DLD1 (cell line): ENCODE results near the gene OSBPL7.
"Not testable (repeated sequence)": the region's sequence is repeated elsewhere in the genome, so short reads cannot be mapped to it uniquely, and the experiment has no call there.

Experiments
- in situ Hi-C: cut with HindIII; loops from 2 replicates; pipeline ENCODE4 v1.10.0; 2017; ENCODE audit warnings: low sequenced_read_pairs

OSBPL7 gene

DNA sequence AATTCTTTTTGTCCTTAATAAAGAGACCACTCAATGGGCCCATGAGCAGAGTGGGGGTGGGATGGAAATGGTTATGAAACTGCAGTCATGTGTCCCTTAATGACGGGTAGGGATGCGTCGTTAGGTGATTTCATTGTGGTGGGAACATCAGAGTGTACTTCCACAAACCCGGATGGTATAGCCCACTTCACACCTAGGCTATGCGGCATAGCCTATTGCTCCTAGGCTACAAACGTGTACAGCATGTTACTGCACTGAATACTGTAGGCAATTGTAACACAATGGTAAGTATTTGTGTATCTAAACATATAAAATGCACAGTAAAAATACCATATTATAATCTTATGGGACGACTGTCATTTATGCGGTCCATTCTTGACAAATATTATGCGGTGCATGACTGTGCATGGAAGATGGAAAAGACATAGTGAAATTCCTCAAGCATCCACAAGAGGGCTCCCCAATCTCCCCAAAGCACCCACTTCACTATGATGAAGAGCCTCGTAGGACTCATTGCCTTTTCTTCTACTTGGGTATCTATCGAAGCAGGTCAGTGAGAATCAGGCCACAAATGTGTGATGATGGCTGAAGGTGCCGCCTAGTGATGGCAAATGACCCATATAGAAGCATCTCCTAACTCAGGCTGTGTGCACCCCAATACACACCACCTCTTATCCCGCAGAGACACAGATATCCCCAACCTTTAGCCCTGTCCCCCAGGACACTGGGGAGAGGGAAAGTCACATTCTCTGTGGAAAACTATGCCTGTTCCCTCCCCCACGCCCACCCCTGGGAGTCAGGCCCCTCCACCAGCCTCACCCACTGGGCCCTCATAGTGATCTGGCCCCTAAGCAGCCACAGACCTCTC is 45.0 kb downstream of the OSBPL7 start:
- in situ Hi-C loops, result no loop called here

DNA sequence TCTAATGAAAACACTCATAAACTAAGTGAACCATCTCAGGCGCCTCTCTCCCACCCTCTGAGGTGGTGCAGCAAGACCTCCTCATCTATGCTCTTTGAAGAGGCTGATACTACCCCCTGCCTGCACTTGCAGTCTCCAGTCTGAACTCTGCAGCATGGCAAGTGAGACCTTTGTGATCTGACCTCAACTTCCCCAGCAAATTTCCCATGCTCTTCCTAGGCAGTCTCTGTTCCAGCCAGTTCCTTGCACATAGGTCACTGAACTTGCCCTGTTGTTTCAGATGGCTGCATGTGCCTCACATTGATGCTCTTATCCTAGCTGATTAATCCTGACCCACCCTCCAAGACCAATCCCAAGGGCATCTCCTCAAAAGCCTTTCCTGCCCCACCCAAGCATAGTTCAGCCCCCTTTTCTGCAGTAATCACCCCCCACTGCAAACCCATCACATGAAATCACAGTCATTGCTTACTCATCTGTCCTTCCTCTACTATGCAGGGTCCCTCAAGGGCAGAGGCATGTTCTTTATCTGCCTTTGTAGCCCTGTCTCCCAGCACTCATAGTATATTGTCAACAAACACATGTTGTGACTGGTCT is 46.5 kb downstream of the OSBPL7 start:
- in situ Hi-C loops, result no loop called here

DNA sequence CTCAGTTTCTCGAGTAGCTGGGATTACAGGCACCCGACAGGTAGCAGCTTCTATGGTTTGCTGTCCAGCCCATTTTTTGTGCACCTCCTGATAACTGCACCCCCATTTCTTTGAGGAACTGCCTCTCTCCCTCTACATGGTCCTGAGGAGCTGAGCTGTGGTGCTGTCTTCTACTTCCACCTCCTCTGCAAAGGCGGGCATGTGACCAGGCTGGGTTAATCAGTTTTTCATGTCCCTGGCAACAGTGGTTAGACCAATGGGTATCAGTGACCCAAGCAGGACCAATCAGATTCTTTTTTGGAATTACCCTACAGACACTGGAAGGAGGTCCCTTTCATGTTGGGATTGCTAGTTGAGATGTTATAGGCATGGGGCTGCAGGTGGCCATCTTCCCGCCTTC is 47.3 kb downstream of the OSBPL7 start:
- in situ Hi-C loops, result no loop called here

DNA sequence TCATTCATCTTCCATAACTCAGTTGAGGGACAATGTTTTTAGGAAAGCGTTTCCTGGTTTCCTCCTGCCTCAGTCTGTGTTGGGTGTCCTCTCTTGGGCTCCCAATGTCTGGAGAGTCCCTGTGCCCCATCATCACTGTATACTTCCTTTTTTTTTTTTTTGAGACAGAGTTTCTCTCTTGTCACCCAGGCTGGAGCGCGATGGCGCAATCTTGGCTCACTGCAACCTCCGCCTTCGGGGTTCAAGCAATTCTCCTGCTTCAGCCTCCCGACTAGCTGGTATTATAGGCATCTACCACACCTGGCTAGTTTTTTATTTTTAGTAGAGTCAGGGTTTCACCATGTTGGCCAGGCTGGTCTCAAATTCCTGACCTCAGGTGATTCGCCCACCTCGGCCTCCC is 47.9 kb downstream of the OSBPL7 start:
- in situ Hi-C loops, result not testable (repeated sequence)

DNA sequence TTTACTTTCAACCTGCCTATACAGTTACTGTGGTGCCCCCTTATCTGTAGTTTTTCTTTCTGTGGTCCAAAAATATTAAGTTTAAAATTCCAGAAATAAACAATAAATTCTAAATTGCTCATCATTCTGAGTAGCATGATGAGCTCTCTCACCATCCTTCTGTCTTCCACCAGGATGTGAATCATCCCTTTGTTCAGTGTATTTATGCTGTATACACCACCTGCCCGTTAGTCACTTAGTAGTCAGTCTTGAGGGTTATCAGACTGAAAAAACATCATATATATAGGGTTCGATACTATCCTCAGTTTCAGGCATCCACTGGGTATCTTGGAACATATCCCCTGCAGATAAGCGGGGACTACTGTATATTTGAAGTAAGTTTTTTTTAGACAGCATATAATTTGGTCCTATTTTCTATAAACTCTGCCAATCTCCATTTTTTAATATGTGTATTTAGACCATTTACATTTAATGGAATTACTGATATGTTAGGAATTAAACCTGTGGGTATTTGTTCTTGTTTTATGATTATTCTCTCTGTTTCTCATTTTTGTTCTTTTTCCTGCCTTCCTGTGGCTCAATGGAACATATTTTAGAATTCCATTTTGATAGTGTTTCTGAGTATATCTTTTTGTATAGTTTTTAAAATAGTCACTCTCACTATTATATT is 57.5 kb downstream of the OSBPL7 start:
- in situ Hi-C loops, result no loop called here

DNA sequence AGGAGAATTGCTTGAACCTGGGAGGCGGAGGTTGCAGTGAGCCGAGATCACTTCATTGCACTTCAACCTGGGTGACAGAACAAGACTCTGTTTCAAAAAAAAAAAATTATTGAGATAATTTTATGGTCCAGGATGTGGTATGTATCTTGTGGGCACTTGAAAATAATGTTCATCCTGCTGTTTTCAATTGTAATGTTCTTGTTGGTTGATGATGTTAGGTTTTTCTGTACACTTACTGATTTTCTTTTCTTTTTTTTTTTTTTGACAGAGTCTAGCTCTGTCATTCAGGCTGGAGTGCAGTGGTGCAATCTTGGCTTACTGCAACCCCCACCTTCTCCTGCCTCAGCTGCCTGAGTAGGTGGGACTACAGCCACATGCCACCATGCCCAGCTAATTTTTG is 58.9 kb downstream of the OSBPL7 start:
- in situ Hi-C loops, result no loop called here

DNA sequence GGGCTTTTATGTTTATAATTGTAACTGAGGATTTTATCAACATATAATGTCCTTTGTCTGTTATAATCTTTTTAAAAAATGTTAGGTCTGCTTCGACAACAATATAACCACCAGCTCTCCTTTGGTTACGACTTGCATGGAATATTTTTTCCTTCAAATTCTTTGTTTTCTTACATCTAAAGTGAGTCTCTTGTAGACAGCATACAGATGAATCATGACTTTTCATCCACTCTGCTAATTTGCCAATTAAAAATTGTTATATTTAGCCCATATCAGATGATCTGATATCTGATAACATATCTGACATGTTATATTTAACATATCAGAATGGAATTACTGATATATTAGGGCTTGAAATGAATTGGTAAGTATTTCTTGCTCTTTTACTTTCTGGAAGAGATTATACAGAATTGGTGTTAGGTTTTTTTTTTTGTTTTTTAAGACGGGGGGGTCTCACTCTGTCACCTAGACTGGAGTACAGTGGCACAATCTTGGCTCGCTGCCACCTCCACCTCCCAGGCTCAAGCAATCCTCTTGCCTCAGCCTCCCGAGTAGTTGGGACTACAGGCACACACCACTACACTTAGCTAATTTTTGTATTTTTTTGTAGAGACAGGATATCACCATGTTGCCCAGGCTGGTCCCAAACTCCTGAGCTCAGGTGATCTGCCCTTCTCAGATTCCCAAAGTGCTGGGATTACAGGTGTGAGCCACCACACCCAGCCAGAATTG is 61.0 kb downstream of the OSBPL7 start:
- in situ Hi-C loops, result no loop called here

DNA sequence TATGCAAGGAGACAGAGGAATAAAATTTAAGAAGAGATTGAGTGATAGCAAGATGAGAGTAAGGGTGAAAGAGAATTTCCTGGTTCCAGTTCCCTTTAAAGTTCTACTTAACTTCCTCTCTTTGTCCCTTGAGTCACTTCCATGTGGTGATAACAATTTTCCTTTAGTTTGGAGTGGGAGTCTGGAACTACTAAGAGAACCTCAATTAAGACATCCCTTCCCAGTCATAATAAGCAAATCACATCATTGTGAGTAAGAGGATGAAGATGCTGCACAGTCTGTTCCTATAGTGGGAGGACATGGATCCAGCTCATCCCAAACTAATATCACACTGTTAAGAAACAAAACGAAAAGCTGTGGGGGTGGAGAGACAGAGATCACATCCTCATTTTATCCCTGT is 64.2 kb downstream of the OSBPL7 start:
- in situ Hi-C loops, result no loop called here
